Purkinje cell (primary cell): ENCODE data around the gene CXCL1. TPM values are rescaled to one million over a fixed set of nuclear protein-coding genes. Genes with fewer than 3 reads are reported as not detected.

Experiments
- polyA plus RNA-seq: library from polyadenylated mRNA; unstranded; fragments of >200 nt; fragmentation: Nextera tagmentation; gene quantifications from 2 replicates; pipeline ENCODE4 v1.2.1, GENCODE V29; 2014

Gene CXCL1
- polyA plus RNA-seq = not detected in 2 replicates

DNA sequence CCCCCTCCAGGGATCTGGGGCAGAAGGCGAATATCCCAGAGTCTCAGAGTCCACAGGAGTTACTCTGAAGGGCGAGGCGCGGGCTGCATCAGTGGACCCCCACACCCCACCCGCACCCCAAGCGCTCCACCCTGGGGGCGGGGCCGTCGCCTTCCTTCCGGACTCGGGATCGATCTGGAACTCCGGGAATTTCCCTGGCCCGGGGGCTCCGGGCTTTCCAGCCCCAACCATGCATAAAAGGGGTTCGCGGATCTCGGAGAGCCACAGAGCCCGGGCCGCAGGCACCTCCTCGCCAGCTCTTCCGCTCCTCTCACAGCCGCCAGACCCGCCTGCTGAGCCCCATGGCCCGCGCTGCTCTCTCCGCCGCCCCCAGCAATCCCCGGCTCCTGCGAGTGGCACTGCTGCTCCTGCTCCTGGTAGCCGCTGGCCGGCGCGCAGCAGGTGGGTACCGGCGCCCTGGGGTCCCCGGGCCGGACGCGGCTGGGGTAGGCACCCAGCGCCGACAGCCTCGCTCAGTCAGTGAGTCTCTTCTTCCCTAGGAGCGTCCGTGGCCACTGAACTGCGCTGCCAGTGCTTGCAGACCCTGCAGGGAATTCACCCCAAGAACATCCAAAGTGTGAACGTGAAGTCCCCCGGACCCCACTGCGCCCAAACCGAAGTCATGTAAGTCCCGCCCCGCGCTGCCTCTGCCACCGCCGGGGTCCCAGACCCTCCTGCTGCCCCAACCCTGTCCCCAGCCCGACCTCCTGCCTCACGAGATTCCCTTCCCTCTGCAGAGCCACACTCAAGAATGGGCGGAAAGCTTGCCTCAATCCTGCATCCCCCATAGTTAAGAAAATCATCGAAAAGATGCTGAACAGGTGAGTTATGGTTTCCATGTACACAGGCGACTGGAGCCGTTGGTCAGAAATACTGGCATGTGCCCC lies at the start of gene CXCL1:
Gene CXCL1, plus strand, starts transcription at position 264 of the 926 bp plus-strand sequence. Its CDS starts 78 bp downstream, at position 342.

DNA sequence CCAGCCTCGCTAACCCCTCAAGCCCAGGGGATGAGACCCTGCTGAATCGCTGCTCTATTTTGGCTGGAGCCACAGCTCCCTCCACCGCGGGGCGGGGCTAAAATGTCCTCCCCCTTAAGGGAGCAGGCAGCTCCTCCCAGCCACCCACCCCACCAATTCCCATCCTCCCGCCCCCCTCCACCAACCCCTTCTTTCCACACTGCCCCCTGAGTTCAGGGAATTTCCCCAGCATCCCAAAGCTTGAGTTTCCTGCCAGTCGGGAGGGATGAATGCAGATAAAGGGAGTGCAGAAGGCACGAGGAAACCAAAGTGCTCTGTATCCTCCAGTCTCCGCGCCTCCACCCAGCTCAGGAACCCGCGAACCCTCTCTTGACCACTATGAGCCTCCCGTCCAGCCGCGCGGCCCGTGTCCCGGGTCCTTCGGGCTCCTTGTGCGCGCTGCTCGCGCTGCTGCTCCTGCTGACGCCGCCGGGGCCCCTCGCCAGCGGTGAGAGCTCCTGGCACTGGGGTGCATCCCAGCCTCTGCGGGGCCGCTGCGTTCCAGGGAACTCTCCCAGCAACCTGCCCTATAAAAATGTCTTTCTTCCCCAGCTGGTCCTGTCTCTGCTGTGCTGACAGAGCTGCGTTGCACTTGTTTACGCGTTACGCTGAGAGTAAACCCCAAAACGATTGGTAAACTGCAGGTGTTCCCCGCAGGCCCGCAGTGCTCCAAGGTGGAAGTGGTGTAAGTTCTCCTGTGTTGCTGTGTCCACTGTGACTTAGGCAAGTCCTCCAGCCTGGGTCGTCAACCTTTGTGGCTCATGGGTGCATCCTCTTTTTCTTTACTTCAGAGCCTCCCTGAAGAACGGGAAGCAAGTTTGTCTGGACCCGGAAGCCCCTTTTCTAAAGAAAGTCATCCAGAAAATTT lies 32.6 kb upstream of the CXCL1 start, which contains the start of gene CXCL6:
Gene CXCL6, plus strand, starts transcription at position 306 of the 907 bp plus-strand sequence. Its CDS starts 73 bp downstream, at position 379.

DNA sequence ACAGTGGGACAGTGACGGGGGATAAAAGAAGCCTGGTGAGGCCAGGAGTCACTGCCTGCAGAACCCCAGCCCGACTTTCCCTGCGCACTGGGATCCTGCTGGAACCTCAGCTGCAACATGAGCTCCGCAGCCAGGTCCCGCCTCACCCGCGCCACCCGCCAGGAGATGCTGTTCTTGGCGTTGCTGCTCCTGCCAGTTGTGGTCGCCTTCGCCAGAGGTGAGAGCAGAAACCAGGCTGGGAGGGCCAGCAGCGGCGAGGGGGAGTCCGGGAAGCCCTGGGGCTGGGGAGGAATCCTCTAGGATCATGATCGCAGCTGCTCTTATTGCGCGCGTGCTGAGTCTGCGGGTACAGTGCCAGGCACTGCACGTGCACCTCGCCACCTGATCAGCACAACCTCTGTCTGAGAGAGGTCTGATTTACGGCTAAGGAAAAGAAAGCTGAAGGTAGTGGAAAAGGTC lies 15.9 kb upstream of the CXCL1 start, which contains the start of gene PF4V1:
Gene PF4V1, plus strand, starts transcription at position 51 of the 459 bp plus-strand sequence. Its CDS starts 67 bp downstream, at position 118.

Other genes starting within 250 kb of the CXCL1 start
- gene RASSF6, start 249.0 kb upstream of the CXCL1 start, polyA plus RNA-seq = not detected in 2 replicates
- gene CXCL8, start 128.8 kb upstream of the CXCL1 start, polyA plus RNA-seq = not detected in 2 replicates
- gene CXCL6, start 32.7 kb upstream of the CXCL1 start, polyA plus RNA-seq = not detected in 2 replicates
- not detected in 2 replicates for gene PF4V1, start 16.1 kb upstream of the CXCL1 start, polyA plus RNA-seq
- not detected in 2 replicates for gene PF4, start 112.6 kb downstream of the CXCL1 start, polyA plus RNA-seq
- not detected in 2 replicates for gene PPBP, start 118.8 kb downstream of the CXCL1 start, polyA plus RNA-seq
- not detected in 2 replicates for gene CXCL5, start 129.3 kb downstream of the CXCL1 start, polyA plus RNA-seq
- not detected in 2 replicates for gene CXCL3, start 169.3 kb downstream of the CXCL1 start, polyA plus RNA-seq
- not detected in 2 replicates for gene CXCL2, start 229.8 kb downstream of the CXCL1 start, polyA plus RNA-seq